Measurements from ENCODE around the gene FGFRL1.
A peak's percentile ranks its signal among the peaks of the same experiment; 100 is the strongest.

Gene FGFRL1

DNA sequence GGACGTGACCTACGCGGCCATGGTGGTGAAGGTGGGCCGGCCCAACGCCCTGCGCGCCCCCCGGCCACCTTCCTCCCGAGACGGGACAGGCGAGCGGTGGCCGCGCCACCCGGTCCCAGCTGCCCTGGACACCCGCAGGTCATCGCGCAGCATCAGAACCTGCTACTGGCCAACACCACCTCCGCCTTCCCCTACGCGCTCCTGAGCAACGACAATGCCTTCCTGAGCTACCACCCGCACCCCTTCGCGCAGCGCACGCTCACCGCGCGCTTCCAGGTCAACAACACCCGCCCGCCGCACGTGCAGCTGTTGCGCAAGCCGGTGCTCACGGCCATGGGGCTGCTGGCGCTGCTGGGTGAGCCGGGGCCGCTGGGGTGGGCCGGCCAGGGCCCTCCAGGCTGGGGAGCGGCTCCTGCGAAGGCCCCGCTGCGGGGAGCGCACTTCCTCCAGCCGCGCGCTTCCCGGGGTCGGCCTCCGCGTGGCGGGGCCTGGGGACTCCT lies 9.2 kb upstream of the FGFRL1 start:
- Histone ChIP-seq H3K9me3 (ENCODE audit: control insufficient read depth in 2 of 2, low read length in 2 of 2) (no peaks in the 10 kb centered on the region), H3K27ac (ENCODE audit: low read depth in 2 of 2, low read length in 2 of 2) (no peak overlapping the region), H3K27me3 (ENCODE audit: control insufficient read depth in 2 of 2, insufficient read depth in 2 of 2, low read length in 2 of 2) (peaks cover 46 to 72% of the 10 kb centered on the region in 2 donors), H3K4me1 (ENCODE audit: control insufficient read depth in 2 of 2, insufficient read depth in 2 of 2, low read length in 2 of 2) (peaks cover 7% of the 10 kb centered on the region in 2 donors), H3K9ac (ENCODE audit: low read depth in 1 of 2, low read length in 2 of 2) (no peak overlapping the region), H3K36me3 (ENCODE audit: control insufficient read depth in 2 of 2, insufficient read depth in 2 of 2, low read length in 2 of 2) (no peaks in the 10 kb centered on the region), H3K4me3 (ENCODE audit: low read length in 2 of 2) (no peak overlapping the region)

DNA sequence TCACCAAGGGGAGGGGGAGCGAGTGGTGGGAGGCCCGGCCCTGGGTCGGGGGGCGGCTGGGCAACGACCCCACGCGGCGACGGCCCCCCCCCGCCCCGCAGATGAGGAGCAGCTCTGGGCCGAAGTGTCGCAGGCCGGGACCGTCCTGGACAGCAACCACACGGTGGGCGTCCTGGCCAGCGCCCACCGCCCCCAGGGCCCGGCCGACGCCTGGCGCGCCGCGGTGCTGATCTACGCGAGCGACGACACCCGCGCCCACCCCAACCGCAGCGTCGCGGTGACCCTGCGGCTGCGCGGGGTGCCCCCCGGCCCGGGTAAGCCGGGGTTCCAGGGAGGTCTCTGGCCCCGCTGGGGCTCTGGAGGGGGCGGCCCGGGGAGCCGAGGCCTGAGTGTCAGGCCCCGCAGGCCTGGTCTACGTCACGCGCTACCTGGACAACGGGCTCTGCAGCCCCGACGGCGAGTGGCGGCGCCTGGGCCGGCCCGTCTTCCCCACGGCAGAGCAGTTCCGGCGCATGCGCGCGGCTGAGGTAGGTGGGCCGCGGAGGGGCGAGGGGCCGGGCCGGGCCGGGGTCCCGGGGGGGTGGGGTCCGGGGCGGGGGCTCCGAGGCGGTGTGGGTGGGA lies 8.7 kb upstream of the FGFRL1 start:
- peaks cover 43 to 70% of the 10 kb centered on the region in 2 donors for H3K27me3 ChIP-seq (ENCODE audit: control insufficient read depth in 2 of 2, insufficient read depth in 2 of 2, low read length in 2 of 2)
- no peaks in the 10 kb centered on the region for H3K9me3 ChIP-seq (ENCODE audit: control insufficient read depth in 2 of 2, low read length in 2 of 2)
- no peak overlapping the region for H3K9ac ChIP-seq (ENCODE audit: low read depth in 1 of 2, low read length in 2 of 2)
- no peak overlapping the region for H3K4me3 ChIP-seq (ENCODE audit: low read length in 2 of 2)
- H3K27ac ChIP-seq (ENCODE audit: low read depth in 2 of 2, low read length in 2 of 2): no peak overlapping the region
- no peaks in the 10 kb centered on the region for H3K36me3 ChIP-seq (ENCODE audit: control insufficient read depth in 2 of 2, insufficient read depth in 2 of 2, low read length in 2 of 2)
- H3K4me1 ChIP-seq (ENCODE audit: control insufficient read depth in 2 of 2, insufficient read depth in 2 of 2, low read length in 2 of 2): peaks cover 5 to 7% of the 10 kb centered on the region in 2 donors

DNA sequence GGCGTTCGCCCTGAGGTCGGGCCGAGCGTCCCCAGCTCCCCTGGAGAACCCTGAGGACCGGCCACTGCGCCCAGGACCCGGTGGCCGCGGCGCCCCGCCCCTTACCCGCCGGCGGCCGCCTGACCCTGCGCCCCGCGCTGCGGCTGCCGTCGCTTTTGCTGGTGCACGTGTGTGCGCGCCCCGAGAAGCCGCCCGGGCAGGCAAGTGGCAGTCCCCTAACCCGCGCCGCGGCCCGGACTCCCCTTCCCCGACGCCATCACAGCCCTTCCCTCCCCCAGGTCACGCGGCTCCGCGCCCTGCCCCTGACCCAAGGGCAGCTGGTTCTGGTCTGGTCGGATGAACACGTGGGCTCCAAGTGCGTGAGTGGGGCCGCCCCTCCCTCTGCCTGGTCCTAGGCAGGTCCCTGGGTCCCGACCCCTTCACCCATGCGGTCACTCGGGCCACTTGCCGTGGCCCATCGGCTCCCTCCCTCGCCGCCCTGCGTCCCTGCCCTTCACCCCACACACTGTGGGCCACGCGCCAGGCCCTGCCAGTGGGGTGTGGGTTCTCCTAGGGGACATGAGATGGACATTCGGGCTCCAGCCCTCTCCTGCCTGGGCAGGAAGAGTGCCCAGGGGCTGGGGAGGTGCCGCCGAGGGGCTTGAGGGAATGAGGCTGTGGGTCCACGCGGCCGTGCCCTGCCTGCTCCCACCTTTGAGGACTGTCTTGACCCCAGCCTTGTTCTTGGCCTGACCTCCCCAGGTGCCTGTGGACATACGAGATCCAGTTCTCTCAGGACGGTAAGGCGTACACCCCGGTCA lies 8.0 kb upstream of the FGFRL1 start:
- no peaks in the 10 kb centered on the region for H3K36me3 ChIP-seq (ENCODE audit: control insufficient read depth in 2 of 2, insufficient read depth in 2 of 2, low read length in 2 of 2)
- peaks cover 0 to 3% of the 10 kb centered on the region in 2 donors for H3K4me1 ChIP-seq (ENCODE audit: control insufficient read depth in 2 of 2, insufficient read depth in 2 of 2, low read length in 2 of 2)
- H3K27me3 ChIP-seq (ENCODE audit: control insufficient read depth in 2 of 2, insufficient read depth in 2 of 2, low read length in 2 of 2): peaks cover 42 to 69% of the 10 kb centered on the region in 2 donors
- no peak overlapping the region for H3K27ac ChIP-seq (ENCODE audit: low read depth in 2 of 2, low read length in 2 of 2)
- H3K9me3 ChIP-seq (ENCODE audit: control insufficient read depth in 2 of 2, low read length in 2 of 2): no peaks in the 10 kb centered on the region
- no peak overlapping the region for H3K4me3 ChIP-seq (ENCODE audit: low read length in 2 of 2)
- H3K9ac ChIP-seq (ENCODE audit: low read depth in 1 of 2, low read length in 2 of 2): no peak overlapping the region

DNA sequence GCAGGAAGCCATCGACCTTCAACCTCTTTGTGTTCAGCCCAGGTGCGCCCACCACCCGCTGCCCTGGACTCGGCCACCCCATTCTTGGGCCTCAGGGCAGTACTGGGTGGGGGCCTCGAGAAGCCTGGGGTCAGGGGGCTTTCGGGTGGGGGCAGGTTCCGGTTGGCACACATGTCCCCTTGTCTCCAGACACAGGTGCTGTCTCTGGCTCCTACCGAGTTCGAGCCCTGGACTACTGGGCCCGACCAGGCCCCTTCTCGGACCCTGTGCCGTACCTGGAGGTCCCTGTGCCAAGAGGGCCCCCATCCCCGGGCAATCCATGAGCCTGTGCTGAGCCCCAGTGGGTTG lies 7.4 kb upstream of the FGFRL1 start:
- Histone ChIP-seq H3K9me3 (ENCODE audit: control insufficient read depth in 2 of 2, low read length in 2 of 2) (no peaks in the 10 kb centered on the region), H3K27me3 (ENCODE audit: control insufficient read depth in 2 of 2, insufficient read depth in 2 of 2, low read length in 2 of 2) (peaks cover 46 to 71% of the 10 kb centered on the region in 2 donors), H3K4me1 (ENCODE audit: control insufficient read depth in 2 of 2, insufficient read depth in 2 of 2, low read length in 2 of 2) (peaks cover 4 to 9% of the 10 kb centered on the region in 2 donors)

DNA sequence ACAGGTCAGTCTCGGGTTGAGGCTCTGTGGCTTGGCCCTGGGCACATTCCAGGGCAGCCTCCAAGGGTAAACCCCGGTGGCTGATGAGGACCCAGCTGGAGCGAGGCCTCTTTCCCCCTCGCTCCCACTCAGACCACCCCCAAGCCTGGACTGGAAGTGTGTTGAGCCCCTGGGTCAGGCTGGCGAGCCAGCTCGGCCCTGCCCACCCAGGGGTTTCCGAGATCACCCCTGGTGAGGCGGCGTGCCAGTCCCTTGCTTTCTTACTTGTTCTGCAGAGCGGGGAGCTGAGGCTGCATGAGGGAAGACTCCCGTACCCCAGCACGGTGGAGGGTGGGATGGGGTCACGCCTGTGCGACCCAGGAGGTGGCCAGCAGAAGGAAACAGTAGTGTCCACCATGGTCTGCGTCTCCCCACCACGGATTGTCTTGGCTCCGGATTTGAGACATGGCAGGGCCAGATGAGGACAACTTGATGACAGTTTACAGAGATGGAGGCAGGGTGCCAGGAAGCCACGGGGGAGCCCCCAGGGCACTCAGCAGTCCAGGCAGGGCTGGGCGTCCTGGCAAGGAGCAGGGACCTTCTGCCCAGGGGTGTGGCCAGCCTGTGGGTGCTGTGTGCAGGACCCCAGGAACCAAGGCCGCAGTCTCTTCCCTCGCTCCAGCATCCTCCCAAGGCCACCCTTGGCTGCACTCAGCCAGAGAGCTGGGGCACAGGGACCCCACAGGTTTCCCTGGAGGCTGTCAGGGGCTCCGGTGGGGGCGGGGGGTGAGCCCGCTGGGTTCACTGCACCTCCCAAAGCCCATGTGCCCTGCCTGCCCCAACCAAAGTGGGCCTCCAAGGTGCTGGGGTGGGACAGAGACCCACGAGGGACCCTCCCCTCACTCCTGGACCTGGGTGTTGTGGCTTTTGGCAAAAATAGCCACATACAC lies 6.6 kb upstream of the FGFRL1 start:
- Histone ChIP-seq H3K27ac (ENCODE audit: low read depth in 2 of 2, low read length in 2 of 2) (no peak overlapping the region), H3K9me3 (ENCODE audit: control insufficient read depth in 2 of 2, low read length in 2 of 2) (no peaks in the 10 kb centered on the region), H3K9ac (ENCODE audit: low read depth in 1 of 2, low read length in 2 of 2) (no peak overlapping the region), H3K4me3 (ENCODE audit: low read length in 2 of 2) (no peak overlapping the region), H3K36me3 (ENCODE audit: control insufficient read depth in 2 of 2, insufficient read depth in 2 of 2, low read length in 2 of 2) (no peaks in the 10 kb centered on the region), H3K27me3 (ENCODE audit: control insufficient read depth in 2 of 2, insufficient read depth in 2 of 2, low read length in 2 of 2) (peaks cover 44 to 67% of the 10 kb centered on the region in 2 donors), H3K4me1 (ENCODE audit: control insufficient read depth in 2 of 2, insufficient read depth in 2 of 2, low read length in 2 of 2) (peaks cover 7 to 10% of the 10 kb centered on the region in 2 donors)

More for the DNA sequence above, 7.4 kb upstream of the FGFRL1 start:
- Histone ChIP-seq H3K27ac (ENCODE audit: low read depth in 2 of 2, low read length in 2 of 2) (no peak overlapping the region), H3K4me3 (ENCODE audit: low read length in 2 of 2) (no peak overlapping the region), H3K36me3 (ENCODE audit: control insufficient read depth in 2 of 2, insufficient read depth in 2 of 2, low read length in 2 of 2) (no peaks in the 10 kb centered on the region), H3K9ac (ENCODE audit: low read depth in 1 of 2, low read length in 2 of 2) (no peak overlapping the region)

DNA sequence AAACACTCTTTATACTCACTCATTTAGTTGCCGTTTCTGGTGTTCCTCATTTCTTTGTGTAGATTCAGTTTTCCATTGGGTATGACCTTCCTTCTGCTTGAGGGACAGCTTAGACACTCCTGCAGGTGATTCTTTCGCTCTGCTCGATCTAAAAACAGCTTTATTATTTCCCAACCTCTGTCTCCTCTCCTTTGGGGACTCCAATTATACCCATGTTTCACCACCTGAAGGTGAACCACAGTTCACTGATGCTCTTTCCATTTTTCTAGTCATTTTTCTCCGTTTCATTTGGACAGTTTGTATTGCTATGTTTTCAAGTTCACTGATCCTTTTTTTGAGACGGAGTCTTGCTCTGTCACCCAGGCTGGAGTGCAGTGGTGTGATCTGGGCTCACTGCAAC lies 4.6 kb upstream of the FGFRL1 start:
- H3K4me1 ChIP-seq (ENCODE audit: control insufficient read depth in 2 of 2, insufficient read depth in 2 of 2, low read length in 2 of 2): peaks cover 18 to 20% of the 10 kb centered on the region in 2 donors
- no peak overlapping the region for H3K9ac ChIP-seq (ENCODE audit: low read depth in 1 of 2, low read length in 2 of 2)
- no peaks in the 10 kb centered on the region for H3K36me3 ChIP-seq (ENCODE audit: control insufficient read depth in 2 of 2, insufficient read depth in 2 of 2, low read length in 2 of 2)
- no peak overlapping the region for H3K4me3 ChIP-seq (ENCODE audit: low read length in 2 of 2)
- H3K27ac ChIP-seq (ENCODE audit: low read depth in 2 of 2, low read length in 2 of 2): no peak overlapping the region
- peaks cover 37 to 47% of the 10 kb centered on the region in 2 donors for H3K27me3 ChIP-seq (ENCODE audit: control insufficient read depth in 2 of 2, insufficient read depth in 2 of 2, low read length in 2 of 2)
- no peaks in the 10 kb centered on the region for H3K9me3 ChIP-seq (ENCODE audit: control insufficient read depth in 2 of 2, low read length in 2 of 2)

DNA sequence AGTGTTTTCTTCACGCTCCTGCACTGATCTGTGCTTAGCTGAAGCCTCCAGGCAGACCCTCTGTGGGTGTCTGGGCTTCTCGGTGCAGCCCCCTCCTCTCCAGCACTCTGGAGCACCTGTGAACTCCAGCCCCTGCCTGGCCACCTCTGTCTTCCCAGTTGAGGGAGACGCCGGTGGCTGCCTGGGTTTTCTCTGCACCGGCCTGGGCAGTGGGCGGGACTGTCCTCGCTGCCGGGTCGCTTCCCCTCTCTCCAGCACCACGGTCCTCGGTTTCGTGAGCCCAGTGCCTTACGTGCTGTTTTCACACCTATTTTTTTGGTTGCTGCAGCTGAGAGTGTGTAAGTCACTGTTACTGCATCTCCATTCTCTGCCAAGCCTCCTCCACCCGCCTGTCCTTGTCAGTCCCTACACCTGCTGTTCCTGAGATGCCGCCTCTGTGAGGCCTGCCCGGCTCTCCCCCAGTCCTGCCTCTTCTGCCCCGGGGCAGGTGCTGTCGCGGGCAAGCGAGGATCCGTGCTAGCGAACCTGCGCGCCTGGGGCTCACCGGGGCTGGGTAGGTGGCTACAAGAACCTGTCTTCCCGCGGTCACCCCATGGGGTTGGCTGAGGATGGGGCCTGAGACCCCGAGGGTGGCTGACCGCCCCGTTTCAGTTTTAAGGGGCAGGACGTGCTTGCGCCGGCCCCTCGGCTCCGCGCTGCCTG lies 2.4 kb upstream of the FGFRL1 start:
- Histone ChIP-seq H3K27me3 (ENCODE audit: control insufficient read depth in 2 of 2, insufficient read depth in 2 of 2, low read length in 2 of 2) (peaks cover 26 to 32% of the 10 kb centered on the region in 2 donors), H3K9me3 (ENCODE audit: control insufficient read depth in 2 of 2, low read length in 2 of 2) (no peaks in the 10 kb centered on the region), H3K27ac (ENCODE audit: low read depth in 2 of 2, low read length in 2 of 2) (peak overlapping the region in 1 of 2 donors; percentile 55)

DNA sequence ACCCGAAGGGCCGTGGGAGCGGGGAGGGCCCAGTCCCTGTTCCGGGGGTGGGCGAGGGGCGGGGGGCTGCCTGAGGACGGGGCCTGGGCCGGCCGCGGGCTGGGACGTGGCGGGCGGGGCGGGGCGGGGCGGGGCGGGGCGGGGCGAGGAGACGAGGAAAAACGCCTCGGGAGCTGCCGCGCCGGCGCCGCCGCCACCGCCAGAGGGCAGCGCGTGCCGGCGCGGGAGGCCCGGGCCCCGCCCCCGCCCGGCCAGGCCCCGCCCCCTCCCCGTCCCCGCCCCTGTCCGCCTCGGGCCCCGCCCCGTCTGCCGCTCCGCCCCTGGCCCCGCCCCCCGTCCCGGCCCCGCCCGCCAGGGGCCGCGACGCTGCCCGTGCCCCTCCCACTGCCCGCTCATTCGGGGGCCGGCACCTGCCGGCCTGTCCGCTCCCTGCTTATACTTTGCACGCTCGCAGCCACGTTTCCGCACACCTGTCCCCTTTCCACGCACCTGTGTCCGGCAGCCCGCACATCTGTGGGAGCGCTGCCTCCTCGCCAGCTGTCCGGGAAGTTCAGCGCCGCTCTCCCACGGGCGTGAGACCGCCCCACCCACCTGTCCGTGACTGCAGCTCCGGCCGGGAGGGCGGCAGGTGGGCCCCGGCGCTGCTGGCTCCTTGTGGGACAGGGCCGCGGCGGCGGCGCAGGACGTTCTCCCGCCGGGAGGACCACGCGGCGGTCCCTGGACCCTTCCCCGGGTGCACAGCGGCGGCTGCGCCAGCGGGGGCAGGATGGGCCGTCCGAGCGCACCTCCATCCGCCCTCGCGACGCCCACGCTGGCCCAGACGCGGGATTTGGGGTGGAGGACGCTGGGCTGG lies 1.7 kb upstream of the FGFRL1 start:
- Histone ChIP-seq H3K4me3 (ENCODE audit: low read length in 2 of 2) (peak overlapping the region; percentile 72 to 75), H3K9me3 (ENCODE audit: control insufficient read depth in 2 of 2, low read length in 2 of 2) (no peaks in the 10 kb centered on the region), H3K4me1 (ENCODE audit: control insufficient read depth in 2 of 2, insufficient read depth in 2 of 2, low read length in 2 of 2) (peaks cover 17 to 18% of the 10 kb centered on the region in 2 donors), H3K36me3 (ENCODE audit: control insufficient read depth in 2 of 2, insufficient read depth in 2 of 2, low read length in 2 of 2) (no peaks in the 10 kb centered on the region), H3K27ac (ENCODE audit: low read depth in 2 of 2, low read length in 2 of 2) (peak overlapping the region; percentile 75 to 77), H3K27me3 (ENCODE audit: control insufficient read depth in 2 of 2, insufficient read depth in 2 of 2, low read length in 2 of 2) (peaks cover 24% of the 10 kb centered on the region in 2 donors), H3K9ac (ENCODE audit: low read depth in 1 of 2, low read length in 2 of 2) (peak overlapping the region; percentile 2 to 80)

More for the DNA sequence above, 2.4 kb upstream of the FGFRL1 start:
- Histone ChIP-seq H3K4me1 (ENCODE audit: control insufficient read depth in 2 of 2, insufficient read depth in 2 of 2, low read length in 2 of 2) (peaks cover 17 to 18% of the 10 kb centered on the region in 2 donors), H3K36me3 (ENCODE audit: control insufficient read depth in 2 of 2, insufficient read depth in 2 of 2, low read length in 2 of 2) (no peaks in the 10 kb centered on the region), H3K4me3 (ENCODE audit: low read length in 2 of 2) (peak overlapping the region; percentile 72), H3K9ac (ENCODE audit: low read depth in 1 of 2, low read length in 2 of 2) (peak overlapping the region; percentile 60 to 68)

All from mucosa of rectum (tissue), 2 donors.